ENCODE measurements around the gene OTUD1. TPM values are rescaled to one million over a fixed set of nuclear protein-coding genes. Genes with fewer than 3 reads are reported as not detected.

Gene OTUD1
- total RNA-seq, 2 experiments from 2014 or later = 4.5 to 6.8 TPM

GRCh38 chr10:23448323-23448722 lies 9.4 kb downstream of the OTUD1 start:
- no peak for DNase-seq (ENCODE audit: low spot score)
- Histone ChIP-seq H3K9me2 (ENCODE audit: insufficient read depth, low read length) (no peaks in the 10 kb centered on the region), H2AFZ (ENCODE audit: low read length) (peak overlapping the region; percentile 91; the same call in 1 of the 2 replicates), H3K36me3 (ENCODE audit: insufficient read depth, low read length) (no peaks in the 10 kb centered on the region), H3K79me2 (ENCODE audit: insufficient read depth, low read depth, low read length) (no peaks in the 10 kb centered on the region), H3K4me1 (ENCODE audit: insufficient read depth, low read length, poor library complexity, severe bottlenecking) (peaks cover 42% of the 10 kb centered on the region), H3K27ac (ENCODE audit: low read depth, low read length, poor library complexity, severe bottlenecking) (peak overlapping the region; percentile 38), H3K9me3 (ENCODE audit: low read length) (no peaks in the 10 kb centered on the region), H3K4me2 (ENCODE audit: low read length) (peak overlapping the region; percentile 64), H4K20me1 (ENCODE audit: insufficient read depth, low read length) (no peaks in the 10 kb centered on the region), H3K4me3 (ENCODE audit: low read depth, low read length, poor library complexity, severe bottlenecking) (peak overlapping the region; percentile 30)
- TF ChIP-seq CTCF (conservative IDR thresholded peaks at IDR 0.05; ENCODE audit: low read length) (no peak), EZH2phosphoT487 (IDR thresholded peaks at IDR 0.05; ENCODE audit: borderline replicate concordance, low read depth, low read length) (no peak)
- ChIA-PET CTCF (ENCODE audit: unreplicated experiment) (no interaction called here), POLR2A (interaction anchor here (0.6 to 1.1 kb wide), 4 partner anchors 10 to 86 kb away, joined by 3 to 4 read pairs (median 3); no protein-coding TSS in a partner anchor)
- intact Hi-C loops (cut with micrococcal nuclease; ENCODE audit: unreplicated experiment) = loop anchor here (5.0 kb wide), 1 partner anchor 351 kb away; the partner anchor contains the start of gene MSRB2
- no TSS peak for BruUV-seq (replicated peaks)

- peak overlapping the region; percentile 38 for H3K27ac ChIP-seq (ENCODE audit: low read depth, low read length, poor library complexity, severe bottlenecking)
- no peak for TF ChIP-seq EZH2phosphoT487 (IDR thresholded peaks at IDR 0.05; ENCODE audit: borderline replicate concordance, low read depth, low read length)
- H3K9me3 ChIP-seq (ENCODE audit: low read length) = no peaks in the 10 kb centered on the region
- CTCF ChIA-PET (ENCODE audit: unreplicated experiment) = no interaction called here
- intact Hi-C loops (cut with micrococcal nuclease; ENCODE audit: unreplicated experiment) = loop anchor here (5.0 kb wide), 1 partner anchor 352 kb away; the partner anchor contains the start of gene MSRB2
- H3K9me2 ChIP-seq (ENCODE audit: insufficient read depth, low read length) = no peaks in the 10 kb centered on the region
- BruUV-seq (replicated peaks) = no TSS peak
- H3K36me3 ChIP-seq (ENCODE audit: insufficient read depth, low read length) = no peaks in the 10 kb centered on the region
- peaks cover 41% of the 10 kb centered on the region for H3K4me1 ChIP-seq (ENCODE audit: insufficient read depth, low read length, poor library complexity, severe bottlenecking)
- no peaks in the 10 kb centered on the region for H3K79me2 ChIP-seq (ENCODE audit: insufficient read depth, low read depth, low read length)
- peak overlapping the region; percentile 91; the same call in 1 of the 2 replicates for H2AFZ ChIP-seq (ENCODE audit: low read length)
- POLR2A ChIA-PET = interaction anchor here (0.6 to 1.1 kb wide), 7 partner anchors 11 to 1123 kb away, joined by 3 to 4 read pairs (median 3); no protein-coding TSS in a partner anchor
- peak overlapping the region; percentile 30 for H3K4me3 ChIP-seq (ENCODE audit: low read depth, low read length, poor library complexity, severe bottlenecking)
- peak; percentile 68 for DNase-seq (ENCODE audit: low spot score)
- no peaks in the 10 kb centered on the region for H4K20me1 ChIP-seq (ENCODE audit: insufficient read depth, low read length)
- peak overlapping the region; percentile 64 for H3K4me2 ChIP-seq (ENCODE audit: low read length)
Measured at GRCh38 chr10:23448802-23449570, 10.1 kb downstream of the OTUD1 start.

- no peak overlapping the region for H3K4me3 ChIP-seq (ENCODE audit: low read depth, low read length, poor library complexity, severe bottlenecking)
- no peak for DNase-seq (ENCODE audit: low spot score)
- TF ChIP-seq CTCF (conservative IDR thresholded peaks at IDR 0.05; ENCODE audit: low read length) = no peak
- TF ChIP-seq EZH2phosphoT487 (IDR thresholded peaks at IDR 0.05; ENCODE audit: borderline replicate concordance, low read depth, low read length) = no peak
Measured at GRCh38 chr10:23452033-23452655, 13.3 kb downstream of the OTUD1 start.

More at GRCh38 chr10:23452033-23452655, 13.3 kb downstream of the OTUD1 start:
- no TSS peak for BruUV-seq (replicated peaks)
- no peak overlapping the region for H3K27ac ChIP-seq (ENCODE audit: low read depth, low read length, poor library complexity, severe bottlenecking)
- no peaks in the 10 kb centered on the region for H4K20me1 ChIP-seq (ENCODE audit: insufficient read depth, low read length)
- no peaks in the 10 kb centered on the region for H3K9me2 ChIP-seq (ENCODE audit: insufficient read depth, low read length)
- no peaks in the 10 kb centered on the region for H3K9me3 ChIP-seq (ENCODE audit: low read length)
- H2AFZ ChIP-seq (ENCODE audit: low read length) = no peak overlapping the region
- H3K4me2 ChIP-seq (ENCODE audit: low read length) = peak overlapping the region; percentile 27; the same call in 1 of the 2 replicates
- no peaks in the 10 kb centered on the region for H3K79me2 ChIP-seq (ENCODE audit: insufficient read depth, low read depth, low read length)
- ChIA-PET POLR2A (interaction anchor here (0.6 to 2.4 kb wide), 4 partner anchors 9 to 437 kb away, joined by 3 to 22 read pairs (median 5); partner anchors contain the start of gene OTUD1), CTCF (ENCODE audit: unreplicated experiment) (no interaction called here)
- H3K36me3 ChIP-seq (ENCODE audit: insufficient read depth, low read length) = no peaks in the 10 kb centered on the region
- intact Hi-C loops (cut with micrococcal nuclease; ENCODE audit: unreplicated experiment) = loop anchor here (10.0 kb wide), 1 partner anchor 847 kb away; no protein-coding TSS in a partner anchor
- peaks cover 41% of the 10 kb centered on the region for H3K4me1 ChIP-seq (ENCODE audit: insufficient read depth, low read length, poor library complexity, severe bottlenecking)
